DMS 273 treated with DMSO at 0.1 percent for 48 hours (cell line): ENCODE measurements around the gene NUP98.

Experiments used
- DNase-seq: peaks from one replicate; lab custom pipeline; 2025; lab: John Stamatoyannopoulos, UW

NUP98 gene

GRCh38 chr11:3735827-3736226 lies 61.5 kb downstream of the NUP98 start:
- no peak for DNase-seq

GRCh38 chr11:3732671-3733436 lies 64.5 kb downstream of the NUP98 start:
- DNase-seq = no peak

GRCh38 chr11:3723014-3723708 lies 74.2 kb downstream of the NUP98 start:
- no peak for DNase-seq

GRCh38 chr11:3722100-3722499 lies 75.3 kb downstream of the NUP98 start:
- DNase-seq = no peak

- no peak for DNase-seq
Measured at GRCh38 chr11:3720997-3721396, 76.4 kb downstream of the NUP98 start.

- DNase-seq = no peak
Measured at GRCh38 chr11:3712274-3712673, 85.1 kb downstream of the NUP98 start.

- no peak for DNase-seq
Measured at GRCh38 chr11:3710485-3711259, 86.7 kb downstream of the NUP98 start.

- DNase-seq = no peak
Measured at GRCh38 chr11:3709977-3710376, 87.4 kb downstream of the NUP98 start.

- no peak for DNase-seq
Measured at GRCh38 chr11:3707176-3707575, 90.2 kb downstream of the NUP98 start.

GRCh38 chr11:3703383-3703782 lies 94.0 kb downstream of the NUP98 start:
- DNase-seq = no peak

- no peak for DNase-seq
Measured at GRCh38 chr11:3700910-3701309, 96.4 kb downstream of the NUP98 start.

GRCh38 chr11:3700410-3700809 lies 96.9 kb downstream of the NUP98 start:
- DNase-seq = no peak

- DNase-seq = no peak
Measured at GRCh38 chr11:3686751-3687150, 110.6 kb downstream of the NUP98 start.

GRCh38 chr11:3685923-3686322 lies 111.4 kb downstream of the NUP98 start:
- no peak for DNase-seq

GRCh38 chr11:3684819-3685172 lies 112.6 kb downstream of the NUP98 start:
- no peak for DNase-seq

- no peak for DNase-seq
Measured at GRCh38 chr11:3684129-3684818, 113.1 kb downstream of the NUP98 start.

GRCh38 chr11:3683039-3683438 lies 114.3 kb downstream of the NUP98 start:
- DNase-seq = no peak

- DNase-seq = no peak
Measured at GRCh38 chr11:3679077-3679476, 118.3 kb downstream of the NUP98 start.

GRCh38 chr11:3675971-3676370 lies 121.4 kb downstream of the NUP98 start:
- DNase-seq = no peak

- DNase-seq = no peak
Measured at GRCh38 chr11:3674189-3674588, 123.2 kb downstream of the NUP98 start.

GRCh38 chr11:3671334-3672254 lies 125.8 kb downstream of the NUP98 start, which contains the start of gene CHRNA10:
Gene CHRNA10 (minus strand): TSS chr11:3671384. CDS start chr11:3671312, 72 bp downstream.
- no peak for DNase-seq
